ENCODE measurements around the gene LRRC8C. TPM values are rescaled to one million over a fixed set of nuclear protein-coding genes. Genes with fewer than 3 reads are reported as not detected.

Gene LRRC8C
- total and polyA plus RNA-seq, 2 experiments from 2014 or later: 0.89 to 3.9 TPM

GRCh38 chr1:89675677-89676076 lies 42.8 kb downstream of the LRRC8C start:
- Mint-ChIP-seq H3K36me3 (ENCODE audit: low read depth) (no peaks in the 10 kb centered on the region), H3K27me3 (ENCODE audit: insufficient read depth, low read depth, poor library complexity) (peaks cover 2% of the 10 kb centered on the region), H3K27ac (no peak overlapping the region), H3K4me3 (no peak overlapping the region), H3K9me3 (no peaks in the 10 kb centered on the region; the same call in 2 of the 3 replicates), H3K4me1 (0 out of 3 replicates have a peak, but pooled peaks cover 2% of the 10 kb centered on the region)
- Histone ChIP-seq H3K9me2 (ENCODE audit: insufficient read depth) (no peaks in the 10 kb centered on the region), H2AFZ (no peak overlapping the region), H4K20me1 (replicated peaks; ENCODE audit: insufficient read depth) (no peaks in the 10 kb centered on the region), H3K27me3 (ENCODE audit: insufficient read depth) (no peaks in the 10 kb centered on the region), H3K4me2 (no peak overlapping the region), H3K27ac (ENCODE audit: low read depth) (no peak overlapping the region), H3K79me2 (replicated peaks; ENCODE audit: insufficient read depth) (no peaks in the 10 kb centered on the region), H3K36me3 (ENCODE audit: insufficient read depth) (no peaks in the 10 kb centered on the region), H3F3A (replicated peaks; ENCODE audit: low read depth) (no peaks in the 10 kb centered on the region), H3K4me1 (ENCODE audit: insufficient read depth) (no peaks in the 10 kb centered on the region), H3K4me3 (no peak overlapping the region)
- TF ChIP-seq POLR2AphosphoS5 (IDR thresholded peaks at IDR 0.05; ENCODE audit: low read depth): no peak
- no peak for TF ChIP-seq CTCF (conservative IDR thresholded peaks at IDR 0.05; ENCODE audit: low read depth in 2 of 2)
- TF ChIP-seq STAT1 (IDR thresholded peaks at IDR 0.05; ENCODE audit: unreplicated experiment): no peak
- TF ChIP-seq, protein P1, sequence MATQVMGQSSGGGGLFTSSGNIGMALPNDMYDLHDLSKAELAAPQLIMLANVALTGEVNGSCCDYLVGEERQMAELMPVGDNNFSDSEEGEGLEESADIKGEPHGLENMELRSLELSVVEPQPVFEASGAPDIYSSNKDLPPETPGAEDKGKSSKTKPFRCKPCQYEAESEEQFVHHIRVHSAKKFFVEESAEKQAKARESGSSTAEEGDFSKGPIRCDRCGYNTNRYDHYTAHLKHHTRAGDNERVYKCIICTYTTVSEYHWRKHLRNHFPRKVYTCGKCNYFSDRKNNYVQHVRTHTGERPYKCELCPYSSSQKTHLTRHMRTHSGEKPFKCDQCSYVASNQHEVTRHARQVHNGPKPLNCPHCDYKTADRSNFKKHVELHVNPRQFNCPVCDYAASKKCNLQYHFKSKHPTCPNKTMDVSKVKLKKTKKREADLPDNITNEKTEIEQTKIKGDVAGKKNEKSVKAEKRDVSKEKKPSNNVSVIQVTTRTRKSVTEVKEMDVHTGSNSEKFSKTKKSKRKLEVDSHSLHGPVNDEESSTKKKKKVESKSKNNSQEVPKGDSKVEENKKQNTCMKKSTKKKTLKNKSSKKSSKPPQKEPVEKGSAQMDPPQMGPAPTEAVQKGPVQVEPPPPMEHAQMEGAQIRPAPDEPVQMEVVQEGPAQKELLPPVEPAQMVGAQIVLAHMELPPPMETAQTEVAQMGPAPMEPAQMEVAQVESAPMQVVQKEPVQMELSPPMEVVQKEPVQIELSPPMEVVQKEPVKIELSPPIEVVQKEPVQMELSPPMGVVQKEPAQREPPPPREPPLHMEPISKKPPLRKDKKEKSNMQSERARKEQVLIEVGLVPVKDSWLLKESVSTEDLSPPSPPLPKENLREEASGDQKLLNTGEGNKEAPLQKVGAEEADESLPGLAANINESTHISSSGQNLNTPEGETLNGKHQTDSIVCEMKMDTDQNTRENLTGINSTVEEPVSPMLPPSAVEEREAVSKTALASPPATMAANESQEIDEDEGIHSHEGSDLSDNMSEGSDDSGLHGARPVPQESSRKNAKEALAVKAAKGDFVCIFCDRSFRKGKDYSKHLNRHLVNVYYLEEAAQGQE (IDR thresholded peaks at IDR 0.05; ENCODE audit: unreplicated experiment): no peak
- no peak for TF ChIP-seq JUNB (IDR thresholded peaks at IDR 0.05; ENCODE audit: unreplicated experiment)
- TF ChIP-seq NANOG (IDR thresholded peaks at IDR 0.05; ENCODE audit: borderline replicate concordance): no peak
- TF ChIP-seq, protein P2, sequence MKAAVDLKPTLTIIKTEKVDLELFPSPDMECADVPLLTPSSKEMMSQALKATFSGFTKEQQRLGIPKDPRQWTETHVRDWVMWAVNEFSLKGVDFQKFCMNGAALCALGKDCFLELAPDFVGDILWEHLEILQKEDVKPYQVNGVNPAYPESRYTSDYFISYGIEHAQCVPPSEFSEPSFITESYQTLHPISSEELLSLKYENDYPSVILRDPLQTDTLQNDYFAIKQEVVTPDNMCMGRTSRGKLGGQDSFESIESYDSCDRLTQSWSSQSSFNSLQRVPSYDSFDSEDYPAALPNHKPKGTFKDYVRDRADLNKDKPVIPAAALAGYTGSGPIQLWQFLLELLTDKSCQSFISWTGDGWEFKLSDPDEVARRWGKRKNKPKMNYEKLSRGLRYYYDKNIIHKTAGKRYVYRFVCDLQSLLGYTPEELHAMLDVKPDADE (IDR thresholded peaks at IDR 0.05): no peak
- no peak for TF ChIP-seq ZNF114 (CRISPR knock-in tag; IDR thresholded peaks at IDR 0.05)
- no peak for TF ChIP-seq EZH2 (IDR thresholded peaks at IDR 0.05; ENCODE audit: low read depth, unreplicated experiment)
- TF ChIP-seq CREB1 (CRISPR knock-in tag; IDR thresholded peaks at IDR 0.05; ENCODE audit: low read depth): no peak
- TF ChIP-seq ZNF331 (CRISPR knock-in tag; IDR thresholded peaks at IDR 0.05; ENCODE audit: low read depth): no peak
- TF ChIP-seq, protein P3, sequence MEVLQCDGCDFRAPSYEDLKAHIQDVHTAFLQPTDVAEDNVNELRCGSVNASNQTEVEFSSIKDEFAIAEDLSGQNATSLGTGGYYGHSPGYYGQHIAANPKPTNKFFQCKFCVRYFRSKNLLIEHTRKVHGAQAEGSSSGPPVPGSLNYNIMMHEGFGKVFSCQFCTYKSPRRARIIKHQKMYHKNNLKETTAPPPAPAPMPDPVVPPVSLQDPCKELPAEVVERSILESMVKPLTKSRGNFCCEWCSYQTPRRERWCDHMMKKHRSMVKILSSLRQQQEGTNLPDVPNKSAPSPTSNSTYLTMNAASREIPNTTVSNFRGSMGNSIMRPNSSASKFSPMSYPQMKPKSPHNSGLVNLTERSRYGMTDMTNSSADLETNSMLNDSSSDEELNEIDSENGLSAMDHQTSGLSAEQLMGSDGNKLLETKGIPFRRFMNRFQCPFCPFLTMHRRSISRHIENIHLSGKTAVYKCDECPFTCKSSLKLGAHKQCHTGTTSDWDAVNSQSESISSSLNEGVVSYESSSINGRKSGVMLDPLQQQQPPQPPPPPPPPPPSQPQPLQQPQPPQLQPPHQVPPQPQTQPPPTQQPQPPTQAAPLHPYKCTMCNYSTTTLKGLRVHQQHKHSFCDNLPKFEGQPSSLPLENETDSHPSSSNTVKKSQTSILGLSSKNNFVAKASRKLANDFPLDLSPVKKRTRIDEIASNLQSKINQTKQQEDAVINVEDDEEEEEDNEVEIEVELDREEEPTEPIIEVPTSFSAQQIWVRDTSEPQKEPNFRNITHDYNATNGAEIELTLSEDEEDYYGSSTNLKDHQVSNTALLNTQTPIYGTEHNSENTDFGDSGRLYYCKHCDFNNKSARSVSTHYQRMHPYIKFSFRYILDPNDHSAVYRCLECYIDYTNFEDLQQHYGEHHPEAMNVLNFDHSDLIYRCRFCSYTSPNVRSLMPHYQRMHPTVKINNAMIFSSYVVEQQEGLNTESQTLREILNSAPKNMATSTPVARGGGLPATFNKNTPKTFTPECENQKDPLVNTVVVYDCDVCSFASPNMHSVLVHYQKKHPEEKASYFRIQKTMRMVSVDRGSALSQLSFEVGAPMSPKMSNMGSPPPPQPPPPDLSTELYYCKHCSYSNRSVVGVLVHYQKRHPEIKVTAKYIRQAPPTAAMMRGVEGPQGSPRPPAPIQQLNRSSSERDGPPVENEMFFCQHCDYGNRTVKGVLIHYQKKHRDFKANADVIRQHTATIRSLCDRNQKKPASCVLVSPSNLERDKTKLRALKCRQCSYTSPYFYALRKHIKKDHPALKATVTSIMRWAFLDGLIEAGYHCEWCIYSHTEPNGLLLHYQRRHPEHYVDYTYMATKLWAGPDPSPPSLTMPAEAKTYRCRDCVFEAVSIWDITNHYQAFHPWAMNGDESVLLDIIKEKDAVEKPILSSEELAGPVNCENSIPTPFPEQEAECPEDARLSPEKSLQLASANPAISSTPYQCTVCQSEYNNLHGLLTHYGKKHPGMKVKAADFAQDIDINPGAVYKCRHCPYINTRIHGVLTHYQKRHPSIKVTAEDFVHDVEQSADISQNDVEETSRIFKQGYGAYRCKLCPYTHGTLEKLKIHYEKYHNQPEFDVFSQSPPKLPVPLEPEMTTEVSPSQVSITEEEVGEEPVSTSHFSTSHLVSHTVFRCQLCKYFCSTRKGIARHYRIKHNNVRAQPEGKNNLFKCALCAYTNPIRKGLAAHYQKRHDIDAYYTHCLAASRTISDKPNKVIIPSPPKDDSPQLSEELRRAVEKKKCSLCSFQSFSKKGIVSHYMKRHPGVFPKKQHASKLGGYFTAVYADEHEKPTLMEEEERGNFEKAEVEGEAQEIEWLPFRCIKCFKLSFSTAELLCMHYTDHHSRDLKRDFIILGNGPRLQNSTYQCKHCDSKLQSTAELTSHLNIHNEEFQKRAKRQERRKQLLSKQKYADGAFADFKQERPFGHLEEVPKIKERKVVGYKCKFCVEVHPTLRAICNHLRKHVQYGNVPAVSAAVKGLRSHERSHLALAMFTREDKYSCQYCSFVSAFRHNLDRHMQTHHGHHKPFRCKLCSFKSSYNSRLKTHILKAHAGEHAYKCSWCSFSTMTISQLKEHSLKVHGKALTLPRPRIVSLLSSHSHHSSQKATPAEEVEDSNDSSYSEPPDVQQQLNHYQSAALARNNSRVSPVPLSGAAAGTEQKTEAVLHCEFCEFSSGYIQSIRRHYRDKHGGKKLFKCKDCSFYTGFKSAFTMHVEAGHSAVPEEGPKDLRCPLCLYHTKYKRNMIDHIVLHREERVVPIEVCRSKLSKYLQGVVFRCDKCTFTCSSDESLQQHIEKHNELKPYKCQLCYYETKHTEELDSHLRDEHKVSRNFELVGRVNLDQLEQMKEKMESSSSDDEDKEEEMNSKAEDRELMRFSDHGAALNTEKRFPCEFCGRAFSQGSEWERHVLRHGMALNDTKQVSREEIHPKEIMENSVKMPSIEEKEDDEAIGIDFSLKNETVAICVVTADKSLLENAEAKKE (CRISPR knock-in tag; IDR thresholded peaks at IDR 0.05): no peak
- TF ChIP-seq EZH2phosphoT487 (IDR thresholded peaks at IDR 0.05; ENCODE audit: unreplicated experiment): no peak
- DNase-seq (ENCODE audit: low spot score) (no peak), ATAC-seq (no peak)

All from GM23338 (cell line).